ENCODE data around the gene SAMD9L. TPM values are rescaled to one million over a fixed set of nuclear protein-coding genes. Genes with fewer than 3 reads are reported as not detected.
"Not testable (repeated sequence)": the region's sequence is repeated elsewhere in the genome, so short reads cannot be mapped to it uniquely, and the experiment has no call there.

Gene SAMD9L
- total RNA-seq, 1 donor from 2014 or later = 17.2 TPM

- Mint-ChIP-seq H3K4me3 (no peak overlapping the region), H3K4me1 (ENCODE audit: low read depth) (peaks cover 27% of the 10 kb centered on the region), H3K27me3 (ENCODE audit: insufficient read depth) (no peaks in the 10 kb centered on the region), H3K9me3 (peaks cover 13% of the 10 kb centered on the region), H3K36me3 (ENCODE audit: low read depth) (peaks cover 34% of the 10 kb centered on the region), H3K27ac (no peak overlapping the region)
- intact Hi-C loops (cut with micrococcal nuclease) = loop anchor here (10.0 kb wide), 1 partner anchor 864 kb away; the partner anchor contains the start of gene BET1
- DNase-seq (ENCODE audit: low spot score) = no peak
These were observed 7.5 kb downstream of the SAMD9L start for GRCh38 chr7:93140582-93141191.

- Mint-ChIP-seq H3K27ac (no peak overlapping the region), H3K4me1 (ENCODE audit: low read depth) (peaks cover 14% of the 10 kb centered on the region), H3K9me3 (peaks cover 34% of the 10 kb centered on the region), H3K36me3 (ENCODE audit: low read depth) (peaks cover 46% of the 10 kb centered on the region), H3K4me3 (no peak overlapping the region), H3K27me3 (ENCODE audit: insufficient read depth) (no peaks in the 10 kb centered on the region)
- intact Hi-C loops (cut with micrococcal nuclease) = no loop called here
- no peak for DNase-seq (ENCODE audit: low spot score)
These were observed 9.6 kb downstream of the SAMD9L start for GRCh38 chr7:93138576-93138975.

GRCh38 chr7:93133005-93133404 lies 15.2 kb downstream of the SAMD9L start:
- H3K9me3 Mint-ChIP-seq = peaks cover 76% of the 10 kb centered on the region
- peaks cover 79% of the 10 kb centered on the region for H3K36me3 Mint-ChIP-seq (ENCODE audit: low read depth)
- H3K4me3 Mint-ChIP-seq = no peak overlapping the region
- no peak overlapping the region for H3K27ac Mint-ChIP-seq
- H3K4me1 Mint-ChIP-seq (ENCODE audit: low read depth) = no peaks in the 10 kb centered on the region
- intact Hi-C loops (cut with micrococcal nuclease) = loop anchor here (1.0 kb wide), 1 partner anchor 9 kb away; no protein-coding TSS in a partner anchor
- no peaks in the 10 kb centered on the region for H3K27me3 Mint-ChIP-seq (ENCODE audit: insufficient read depth)
- DNase-seq (ENCODE audit: low spot score) = no peak

- no peak overlapping the region for H3K27ac Mint-ChIP-seq
- intact Hi-C loops (cut with micrococcal nuclease) = no loop called here
- DNase-seq (ENCODE audit: low spot score) = no peak
- H3K4me3 Mint-ChIP-seq = no peak overlapping the region
- H3K27me3 Mint-ChIP-seq (ENCODE audit: insufficient read depth) = no peaks in the 10 kb centered on the region
- peaks cover 74% of the 10 kb centered on the region for H3K36me3 Mint-ChIP-seq (ENCODE audit: low read depth)
- no peaks in the 10 kb centered on the region for H3K4me1 Mint-ChIP-seq (ENCODE audit: low read depth)
- peaks cover 78% of the 10 kb centered on the region for H3K9me3 Mint-ChIP-seq
These were observed 16.0 kb downstream of the SAMD9L start for GRCh38 chr7:93132216-93132615.

- not testable (repeated sequence) for H3K27me3 Mint-ChIP-seq (ENCODE audit: insufficient read depth)
- peaks cover 73% of the 10 kb centered on the region for H3K9me3 Mint-ChIP-seq
These were observed 21.2 kb downstream of the SAMD9L start for GRCh38 chr7:93126954-93127353.

GRCh38 chr7:93123532-93123931 lies 24.7 kb downstream of the SAMD9L start:
- Mint-ChIP-seq H3K9me3 (peaks cover 58% of the 10 kb centered on the region), H3K4me1 (ENCODE audit: low read depth) (peaks cover 12% of the 10 kb centered on the region), H3K36me3 (ENCODE audit: low read depth) (peaks cover 64% of the 10 kb centered on the region)
- H3K27ac Mint-ChIP-seq; DNase-seq (ENCODE audit: low spot score); H3K4me3 Mint-ChIP-seq; H3K27me3 Mint-ChIP-seq (ENCODE audit: insufficient read depth); intact Hi-C loops (cut with micrococcal nuclease): not testable (repeated sequence)

More at GRCh38 chr7:93126954-93127353, 21.2 kb downstream of the SAMD9L start:
- intact Hi-C loops (cut with micrococcal nuclease); H3K4me1 Mint-ChIP-seq (ENCODE audit: low read depth); H3K4me3 Mint-ChIP-seq; DNase-seq (ENCODE audit: low spot score); H3K27ac Mint-ChIP-seq: not testable (repeated sequence)
- H3K36me3 Mint-ChIP-seq (ENCODE audit: low read depth) = peaks cover 67% of the 10 kb centered on the region

- no peak for DNase-seq (ENCODE audit: low spot score)
- intact Hi-C loops (cut with micrococcal nuclease) = no loop called here
- Mint-ChIP-seq H3K36me3 (ENCODE audit: low read depth) (peaks cover 55% of the 10 kb centered on the region), H3K4me3 (no peak overlapping the region), H3K27ac (no peak overlapping the region), H3K27me3 (ENCODE audit: insufficient read depth) (no peaks in the 10 kb centered on the region), H3K4me1 (ENCODE audit: low read depth) (peaks cover 35% of the 10 kb centered on the region), H3K9me3 (peaks cover 39% of the 10 kb centered on the region)
These were observed 27.3 kb downstream of the SAMD9L start for GRCh38 chr7:93120592-93121549.

- Mint-ChIP-seq H3K4me3 (no peak overlapping the region), H3K4me1 (ENCODE audit: low read depth) (peaks cover 50% of the 10 kb centered on the region), H3K27ac (no peak overlapping the region), H3K27me3 (ENCODE audit: insufficient read depth) (no peaks in the 10 kb centered on the region), H3K36me3 (ENCODE audit: low read depth) (peaks cover 55% of the 10 kb centered on the region), H3K9me3 (peaks cover 34% of the 10 kb centered on the region)
- DNase-seq (ENCODE audit: low spot score) = no peak
- intact Hi-C loops (cut with micrococcal nuclease) = loop anchor here (5.0 kb wide), 5 partner anchors 48 to 872 kb away; partner anchors contain the start of genes ANKIB1 and KRIT1
These were observed 28.8 kb downstream of the SAMD9L start for GRCh38 chr7:93119191-93119905.

- peak within 1 kb of the TSS; percentile 82 for H3K27ac Mint-ChIP-seq
- H3K36me3 Mint-ChIP-seq (ENCODE audit: low read depth) = peaks cover 61% of the 10 kb centered on the region
- peak within 1 kb of the TSS; percentile 91 for H3K4me3 Mint-ChIP-seq
- peaks cover 34% of the 10 kb centered on the region for H3K9me3 Mint-ChIP-seq
- intact Hi-C loops (cut with micrococcal nuclease) = loop anchor here (1.0 to 5.0 kb wide), 13 partner anchors 30 to 871 kb away; partner anchors contain the start of genes ANKIB1, CDK6, FAM133B and KRIT1
- peak; percentile 63 for DNase-seq (ENCODE audit: low spot score)
- H3K27me3 Mint-ChIP-seq (ENCODE audit: insufficient read depth) = no peaks in the 10 kb centered on the region
- peaks cover 60% of the 10 kb centered on the region for H3K4me1 Mint-ChIP-seq (ENCODE audit: low read depth)
These were observed 30.2 kb downstream of the SAMD9L start, which contains the start of gene SAMD9 for GRCh38 chr7:93117852-93118530. TSS of gene SAMD9 (minus strand) at chr7:93117979. CDS start at chr7:93106097, 11,882 bp downstream.

GRCh38 chr7:93117327-93117726 lies 30.9 kb downstream of the SAMD9L start:
- Mint-ChIP-seq H3K9me3 (peaks cover 33% of the 10 kb centered on the region), H3K27me3 (ENCODE audit: insufficient read depth) (no peaks in the 10 kb centered on the region), H3K4me3 (peak overlapping the region; percentile 91), H3K4me1 (ENCODE audit: low read depth) (peaks cover 64% of the 10 kb centered on the region), H3K27ac (peak overlapping the region; percentile 74), H3K36me3 (ENCODE audit: low read depth) (peaks cover 61% of the 10 kb centered on the region)
- no peak for DNase-seq (ENCODE audit: low spot score)
- intact Hi-C loops (cut with micrococcal nuclease) = loop anchor here (1.0 to 5.0 kb wide), 9 partner anchors 50 to 870 kb away; partner anchors contain the start of genes ANKIB1, CDK6, FAM133B and KRIT1

GRCh38 chr7:93115796-93116195 lies 32.4 kb downstream of the SAMD9L start:
- DNase-seq (ENCODE audit: low spot score) = no peak
- intact Hi-C loops (cut with micrococcal nuclease) = loop anchor here (1.0 to 5.0 kb wide), 9 partner anchors 52 to 868 kb away; partner anchors contain the start of genes ANKIB1, FAM133B and KRIT1
- peaks cover 61% of the 10 kb centered on the region for H3K36me3 Mint-ChIP-seq (ENCODE audit: low read depth)
- H3K27ac Mint-ChIP-seq = peak overlapping the region; percentile 77
- H3K9me3 Mint-ChIP-seq = peaks cover 49% of the 10 kb centered on the region
- H3K4me1 Mint-ChIP-seq (ENCODE audit: low read depth) = peaks cover 72% of the 10 kb centered on the region
- H3K4me3 Mint-ChIP-seq = peak overlapping the region; percentile 91
- no peaks in the 10 kb centered on the region for H3K27me3 Mint-ChIP-seq (ENCODE audit: insufficient read depth)

- Mint-ChIP-seq H3K9me3 (peaks cover 73% of the 10 kb centered on the region), H3K4me1 (ENCODE audit: low read depth) (peaks cover 12% of the 10 kb centered on the region), H3K4me3 (no peak overlapping the region), H3K27ac (no peak overlapping the region), H3K27me3 (ENCODE audit: insufficient read depth) (no peaks in the 10 kb centered on the region), H3K36me3 (ENCODE audit: low read depth) (peaks cover 93% of the 10 kb centered on the region)
- intact Hi-C loops (cut with micrococcal nuclease) = no loop called here
- DNase-seq (ENCODE audit: low spot score) = no peak
These were observed 40.2 kb downstream of the SAMD9L start for GRCh38 chr7:93108003-93108402.
